ENCODE data around the gene AIPL1.

AIPL1 gene

GRCh38 chr17:6381526-6382465, 53.1 kb downstream of the AIPL1 start:
- no peak for ATAC-seq
- no peak for TF ChIP-seq PPARA (CRISPR knock-in tag; IDR thresholded peaks at IDR 0.05; ENCODE audit: borderline replicate concordance)
- TF ChIP-seq SNAI2 (CRISPR knock-in tag; IDR thresholded peaks at IDR 0.05), result no peak
- TF ChIP-seq ARNTL (CRISPR knock-in tag; IDR thresholded peaks at IDR 0.05; ENCODE audit: borderline replicate concordance, low read depth), result no peak
- TF ChIP-seq ZC3H10 (CRISPR knock-in tag; IDR thresholded peaks at IDR 0.05), result no peak
- TF ChIP-seq BACH2 (CRISPR knock-in tag; IDR thresholded peaks at IDR 0.05; ENCODE audit: borderline replicate concordance), result no peak
- TF ChIP-seq ZFP30 (CRISPR knock-in tag; IDR thresholded peaks at IDR 0.05), result no peak

GRCh38 chr17:6380915-6381438, 53.9 kb downstream of the AIPL1 start:
- no peak for ATAC-seq
- TF ChIP-seq PPARA (CRISPR knock-in tag; IDR thresholded peaks at IDR 0.05; ENCODE audit: borderline replicate concordance) (no peak), GLIS3 (CRISPR knock-in tag; IDR thresholded peaks at IDR 0.05) (no peak), CSRNP3 (CRISPR knock-in tag; IDR thresholded peaks at IDR 0.05) (no peak), ZNF8 (CRISPR knock-in tag; IDR thresholded peaks at IDR 0.05) (no peak), CSDC2 (CRISPR knock-in tag; IDR thresholded peaks at IDR 0.05) (no peak), TCF4 (CRISPR knock-in tag; IDR thresholded peaks at IDR 0.05; ENCODE audit: borderline replicate concordance) (no peak), TOX (CRISPR knock-in tag; IDR thresholded peaks at IDR 0.05; ENCODE audit: borderline replicate concordance) (no peak), ZNF565 (CRISPR knock-in tag; conservative IDR thresholded peaks at IDR 0.05; ENCODE audit: low read depth) (no peak), ESRRG (CRISPR knock-in tag; IDR thresholded peaks at IDR 0.05) (no peak), PATZ1 (CRISPR knock-in tag; IDR thresholded peaks at IDR 0.05; ENCODE audit: borderline replicate concordance) (no peak), ZC3H10 (CRISPR knock-in tag; IDR thresholded peaks at IDR 0.05) (no peak), ZFP30 (CRISPR knock-in tag; IDR thresholded peaks at IDR 0.05) (no peak), OSR1 (CRISPR knock-in tag; IDR thresholded peaks at IDR 0.05) (no peak), SNAI2 (CRISPR knock-in tag; IDR thresholded peaks at IDR 0.05) (no peak), POU6F1 (CRISPR knock-in tag; IDR thresholded peaks at IDR 0.05; ENCODE audit: borderline replicate concordance, low read depth) (no peak), ZFP3 (CRISPR knock-in tag; IDR thresholded peaks at IDR 0.05) (no peak)

- no peak for TF ChIP-seq ISL1 (CRISPR knock-in tag; IDR thresholded peaks at IDR 0.05)
- TF ChIP-seq ZFP30 (CRISPR knock-in tag; IDR thresholded peaks at IDR 0.05), result no peak
- no peak for TF ChIP-seq ZFP3 (CRISPR knock-in tag; IDR thresholded peaks at IDR 0.05)
- TF ChIP-seq POU6F1 (CRISPR knock-in tag; IDR thresholded peaks at IDR 0.05; ENCODE audit: borderline replicate concordance, low read depth), result no peak
- TF ChIP-seq CREB5 (CRISPR knock-in tag; IDR thresholded peaks at IDR 0.05; ENCODE audit: low read depth), result no peak
- no peak for TF ChIP-seq ZNF8 (CRISPR knock-in tag; IDR thresholded peaks at IDR 0.05)
- no peak for TF ChIP-seq BACH2 (CRISPR knock-in tag; IDR thresholded peaks at IDR 0.05; ENCODE audit: borderline replicate concordance)
- no peak for TF ChIP-seq TSHZ2 (CRISPR knock-in tag; IDR thresholded peaks at IDR 0.05)
- no peak for TF ChIP-seq ZC3H10 (CRISPR knock-in tag; IDR thresholded peaks at IDR 0.05)
- no peak for TF ChIP-seq ESRRG (CRISPR knock-in tag; IDR thresholded peaks at IDR 0.05)
- no peak for TF ChIP-seq ARNTL (CRISPR knock-in tag; IDR thresholded peaks at IDR 0.05; ENCODE audit: borderline replicate concordance, low read depth)
- TF ChIP-seq SNAI2 (CRISPR knock-in tag; IDR thresholded peaks at IDR 0.05), result no peak
- TF ChIP-seq CSDC2 (CRISPR knock-in tag; IDR thresholded peaks at IDR 0.05), result no peak
- no peak for TF ChIP-seq OSR1 (CRISPR knock-in tag; IDR thresholded peaks at IDR 0.05)
- no peak for TF ChIP-seq TCF4 (CRISPR knock-in tag; IDR thresholded peaks at IDR 0.05; ENCODE audit: borderline replicate concordance)
- no peak for TF ChIP-seq RARB (CRISPR knock-in tag; IDR thresholded peaks at IDR 0.05)
- TF ChIP-seq TOX (CRISPR knock-in tag; IDR thresholded peaks at IDR 0.05; ENCODE audit: borderline replicate concordance), result no peak
- TF ChIP-seq PPARA (CRISPR knock-in tag; IDR thresholded peaks at IDR 0.05; ENCODE audit: borderline replicate concordance), result no peak
- no peak for ATAC-seq
These were observed 57.0 kb downstream of the AIPL1 start for GRCh38 chr17:6377906-6378305.
